Transverse colon (tissue), 4 donors: Measurements from ENCODE around the gene DYNLRB2. TPM values are rescaled to one million over a fixed set of nuclear protein-coding genes. Genes with fewer than 3 reads are reported as not detected.

Experiments
- DNase-seq: peaks from one replicate; pipeline ENCODE4 v3.0.0-alpha.2; 2019
- H3K27ac ChIP-seq, 4 donors: fragments of 200-600 bp; sonication (generic); 2 replicates each; pipeline ENCODE4 v1.5.1; 2016 to 2018; ENCODE audit warnings: inconsistent platforms in 4 of 4
- H3K27me3 ChIP-seq: fragments of 200-600 bp; sonication (generic); 2 replicates; pipeline ENCODE4 v1.5.1; 2017; ENCODE audit warnings: inconsistent platforms
- H3K36me3 ChIP-seq, 4 donors: fragments of 200-600 bp; sonication (generic); 2 replicates each; pipeline ENCODE4 v1.5.1; 2017 to 2019; ENCODE audit warnings: inconsistent platforms in 4 of 4
- H3K4me1 ChIP-seq, 4 donors: fragments of 200-600 bp; sonication (generic); 2 replicates each; pipeline ENCODE4 v1.5.1; 2017 to 2020; ENCODE audit warnings: inconsistent platforms in 4 of 4
- H3K4me3 ChIP-seq, 4 donors: fragments of 200-600 bp; sonication (generic); 1 replicate in 1 of 4; 2 replicates in 3 of 4; pipeline versions ENCODE4 v1.5.1 to v1.6.1; 2017 to 2019; ENCODE audit warnings: inconsistent platforms in 4 of 4
- H3K9me3 ChIP-seq, 2 donors: fragments of 200-600 bp; sonication (generic); 2 replicates each; pipeline ENCODE4 v1.5.1; 2017 to 2019; ENCODE audit warnings: inconsistent platforms in 2 of 2
- EP300 ChIP-seq: sonication (generic); formaldehyde crosslinking; IDR thresholded peaks from one replicate; pipeline ENCODE4 v1.6.1; 2017; ENCODE audit warnings: antibody characterized with exemption, low read depth
- POLR2A ChIP-seq: fragments of 450-650 bp; IDR thresholded peaks from one replicate; pipeline ENCODE4 v1.6.1; 2016; ENCODE audit warnings: antibody characterized with exemption, mild to moderate bottlenecking, moderate library complexity
- POLR2AphosphoS5 ChIP-seq, 3 donors: sonication (generic); formaldehyde crosslinking; IDR thresholded peaks; one replicate each; pipeline ENCODE4 v1.6.1; 2016; ENCODE audit warnings: antibody characterized with exemption in 3 of 3
- WGBS, 2 donors: methylation state at CpG; one replicate each; pipeline ENCODE4 v1.1.5; 2018; ENCODE audit warnings: low coverage in 1 of 2; 5-methylcytosine and 5-hydroxymethylcytosine counted together
- in situ Hi-C, 4 donors: fragments of 200-750 bp; cut with MboI; loops; one replicate each; pipeline versions ENCODE4 v1.15.0 to v1.15.1; 2017; ENCODE audit warnings: low sequenced_read_pairs in 3 of 4, low pct_ligation_motif_present in 1 of 4, low pct_unique_long_range_greater_than_20kb in 1 of 4
- intact Hi-C: fragments of 100-400 bp; cut with DNase I; formaldehyde crosslinking; loops from one replicate; pipeline ENCODE4 v1.15.1; 2023; ENCODE audit warnings: low total_unique reads
- total RNA-seq, 4 donors: library from RNA; depleted of rRNA; stranded (reverse); fragments of >200 nt; gene quantifications; one replicate each; pipeline ENCODE4 v1.1.0, GENCODE V29; 2016
- TF ChIP-seq, protein P1 (sequence below), 5 experiments: fragments of 200-600 bp in 3 of 5; fragments of 450-650 bp in 2 of 5; sonication (generic) in 3 of 5; IDR thresholded peaks; 1 replicate in 2 of 5; 2 replicates in 3 of 5; pipeline ENCODE4 v1.5.1; 2016 to 2017; ENCODE audit warnings: antibody characterized with exemption in 5 of 5, inconsistent platforms in 3 of 5, mild to moderate bottlenecking in 2 of 5, moderate library complexity in 1 of 5

The DYNLRB2 gene
- total RNA-seq, 4 donors from 2014 or later: not detected

- no peaks in the 10 kb centered on the region for H3K27me3 ChIP-seq
- no peak for TF ChIP-seq POLR2AphosphoS5 (IDR thresholded peaks at IDR 0.05)
- no peak for TF ChIP-seq POLR2A
- no peak for TF ChIP-seq EP300
- TF ChIP-seq, protein P1, sequence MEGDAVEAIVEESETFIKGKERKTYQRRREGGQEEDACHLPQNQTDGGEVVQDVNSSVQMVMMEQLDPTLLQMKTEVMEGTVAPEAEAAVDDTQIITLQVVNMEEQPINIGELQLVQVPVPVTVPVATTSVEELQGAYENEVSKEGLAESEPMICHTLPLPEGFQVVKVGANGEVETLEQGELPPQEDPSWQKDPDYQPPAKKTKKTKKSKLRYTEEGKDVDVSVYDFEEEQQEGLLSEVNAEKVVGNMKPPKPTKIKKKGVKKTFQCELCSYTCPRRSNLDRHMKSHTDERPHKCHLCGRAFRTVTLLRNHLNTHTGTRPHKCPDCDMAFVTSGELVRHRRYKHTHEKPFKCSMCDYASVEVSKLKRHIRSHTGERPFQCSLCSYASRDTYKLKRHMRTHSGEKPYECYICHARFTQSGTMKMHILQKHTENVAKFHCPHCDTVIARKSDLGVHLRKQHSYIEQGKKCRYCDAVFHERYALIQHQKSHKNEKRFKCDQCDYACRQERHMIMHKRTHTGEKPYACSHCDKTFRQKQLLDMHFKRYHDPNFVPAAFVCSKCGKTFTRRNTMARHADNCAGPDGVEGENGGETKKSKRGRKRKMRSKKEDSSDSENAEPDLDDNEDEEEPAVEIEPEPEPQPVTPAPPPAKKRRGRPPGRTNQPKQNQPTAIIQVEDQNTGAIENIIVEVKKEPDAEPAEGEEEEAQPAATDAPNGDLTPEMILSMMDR (IDR thresholded peaks at IDR 0.05): no peak
- no peaks in the 10 kb centered on the region for H3K9me3 ChIP-seq
- 70 to 82% methylated on average over 6 to 11 of the region's 11 CpGs for WGBS, 2 donors
- in situ Hi-C loops (no loop called here), intact Hi-C loops (no loop called here)
- H3K4me1 ChIP-seq: no peaks in the 10 kb centered on the region
- H3K4me3 ChIP-seq: no peak overlapping the region
- H3K36me3 ChIP-seq: no peaks in the 10 kb centered on the region
- H3K27ac ChIP-seq: no peak overlapping the region
- no peak for DNase-seq
Measured at GRCh38 chr16:80577485-80578280, 36.9 kb downstream of the DYNLRB2 start.

DNA sequence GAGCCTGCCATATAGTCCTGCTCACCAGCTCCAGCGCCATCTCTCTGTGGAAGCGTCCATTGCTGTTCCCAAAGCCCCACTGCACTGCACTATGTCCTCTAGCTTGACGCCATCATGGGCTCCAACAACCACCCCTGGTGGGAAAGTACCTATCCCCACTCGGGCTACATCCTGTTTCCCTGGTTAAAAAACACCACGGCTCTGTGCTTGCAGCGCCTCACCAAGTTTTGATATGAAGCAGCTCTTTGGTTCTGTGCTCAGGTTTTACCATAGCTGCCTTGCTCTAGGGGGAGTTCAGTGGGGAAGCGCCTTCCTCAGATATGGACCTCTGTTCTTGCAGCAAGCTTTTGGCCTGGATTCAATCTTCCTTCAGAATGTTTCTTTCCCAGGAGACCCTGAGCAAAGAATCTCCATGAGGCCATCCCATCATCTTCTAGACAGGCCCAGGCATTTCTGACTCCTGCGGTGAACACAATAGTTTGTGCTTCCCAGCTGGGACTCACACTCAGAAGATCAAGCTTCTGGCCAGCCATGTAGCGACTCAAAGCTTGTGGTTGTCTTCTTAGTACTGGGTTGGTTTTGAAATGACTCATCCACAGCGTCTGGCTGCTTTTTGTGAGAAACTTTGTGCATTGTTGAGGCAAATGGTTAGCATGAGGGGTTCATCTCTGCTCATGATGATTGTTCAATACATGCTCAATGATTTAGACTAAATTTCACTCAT, 39.5 kb downstream of the DYNLRB2 start:
- Histone ChIP-seq H3K4me3 (no peak overlapping the region), H3K9me3 (no peaks in the 10 kb centered on the region), H3K27me3 (no peaks in the 10 kb centered on the region), H3K27ac (no peak overlapping the region), H3K4me1 (no peaks in the 10 kb centered on the region), H3K36me3 (no peaks in the 10 kb centered on the region)
- no peak for DNase-seq
- intact Hi-C loops (no loop called here), in situ Hi-C loops (no loop called here)
- 67 to 68% methylated on average over 3 to 10 of the region's 10 CpGs for WGBS, 2 donors
- TF ChIP-seq POLR2A (no peak), EP300 (no peak), POLR2AphosphoS5 (IDR thresholded peaks at IDR 0.05) (no peak)
- TF ChIP-seq, protein P1 (IDR thresholded peaks at IDR 0.05): no peak

- H3K27me3 ChIP-seq: no peaks in the 10 kb centered on the region
- no peak overlapping the region for H3K4me3 ChIP-seq
- 64% methylated on average over 3 of the region's 3 CpGs; no CpG with 5 or more reads in 1 of the 2 donors for WGBS, 2 donors
- intact Hi-C loops (no loop called here), in situ Hi-C loops (no loop called here)
- no peak for DNase-seq
- no peaks in the 10 kb centered on the region for H3K36me3 ChIP-seq
- TF ChIP-seq EP300: no peak
- no peak for TF ChIP-seq POLR2AphosphoS5 (IDR thresholded peaks at IDR 0.05)
- no peak for TF ChIP-seq POLR2A
- TF ChIP-seq, protein P1 (IDR thresholded peaks at IDR 0.05): no peak
- no peaks in the 10 kb centered on the region for H3K4me1 ChIP-seq
- H3K9me3 ChIP-seq: no peaks in the 10 kb centered on the region
- H3K27ac ChIP-seq: no peak overlapping the region
Measured at GRCh38 chr16:80583466-80583865, 42.7 kb downstream of the DYNLRB2 start.

- in situ Hi-C loops: no loop called here
- intact Hi-C loops: no loop called here
- WGBS, 2 donors: 66 to 68% methylated on average over 3 to 4 of the region's 4 CpGs
Measured at GRCh38 chr16:80585764-80586163, 45.0 kb downstream of the DYNLRB2 start.

More at GRCh38 chr16:80585764-80586163, 45.0 kb downstream of the DYNLRB2 start:
- Histone ChIP-seq H3K4me1 (no peaks in the 10 kb centered on the region), H3K27ac (no peak overlapping the region), H3K4me3 (no peak overlapping the region), H3K27me3 (no peaks in the 10 kb centered on the region), H3K36me3 (no peaks in the 10 kb centered on the region), H3K9me3 (no peaks in the 10 kb centered on the region)
- TF ChIP-seq POLR2AphosphoS5 (IDR thresholded peaks at IDR 0.05) (no peak), EP300 (no peak), POLR2A (no peak)
- TF ChIP-seq, protein P1 (IDR thresholded peaks at IDR 0.05): no peak
- no peak for DNase-seq
